Measurements from ENCODE around the gene IL34.
"Not testable (repeated sequence)": the region's sequence is repeated elsewhere in the genome, so short reads cannot be mapped to it uniquely, and the experiment has no call there.

The IL34 gene

GRCh38 chr16:70659546-70659945 lies 13.2 kb downstream of the IL34 start:
- no peak for DNase-seq

GRCh38 chr16:70659953-70660671 lies 13.8 kb downstream of the IL34 start:
- DNase-seq, result no peak

- no peak for DNase-seq
Measured at GRCh38 chr16:70660672-70661350, 14.5 kb downstream of the IL34 start.

- no peak for DNase-seq
Measured at GRCh38 chr16:70661534-70661917, 15.2 kb downstream of the IL34 start.

GRCh38 chr16:70661918-70662641 lies 15.7 kb downstream of the IL34 start:
- no peak for DNase-seq

- DNase-seq, result no peak
Measured at GRCh38 chr16:70662991-70663523, 16.7 kb downstream of the IL34 start.

GRCh38 chr16:70663524-70664324 lies 17.4 kb downstream of the IL34 start:
- no peak for DNase-seq

- DNase-seq, result no peak
Measured at GRCh38 chr16:70664325-70665112, 18.2 kb downstream of the IL34 start.

- DNase-seq, result no peak
Measured at GRCh38 chr16:70665113-70665694, 18.8 kb downstream of the IL34 start.

- DNase-seq, result no peak
Measured at GRCh38 chr16:70665806-70666735, 19.7 kb downstream of the IL34 start.

- no peak for DNase-seq
Measured at GRCh38 chr16:70670175-70670574, 23.8 kb downstream of the IL34 start.

- DNase-seq, result not testable (repeated sequence)
Measured at GRCh38 chr16:70670938-70671337, 24.6 kb downstream of the IL34 start.

GRCh38 chr16:70674221-70675014 lies 28.1 kb downstream of the IL34 start:
- no peak for DNase-seq

- DNase-seq, result no peak
Measured at GRCh38 chr16:70675851-70676513, 29.6 kb downstream of the IL34 start.

- no peak for DNase-seq
Measured at GRCh38 chr16:70676675-70677498, 30.5 kb downstream of the IL34 start.

- DNase-seq, result no peak
Measured at GRCh38 chr16:70677499-70678120, 31.3 kb downstream of the IL34 start.
